ENCODE measurements around the gene DMAC2. TPM values are rescaled to one million over a fixed set of nuclear protein-coding genes. Genes with fewer than 3 reads are reported as not detected.

Gene DMAC2
- total RNA-seq, 1 experiment from 2014 or later, result 77.6 TPM

GRCh38 chr19:41457241-41457640, 17.5 kb upstream of the DMAC2 start:
- no peak overlapping the region for H3K27ac Mint-ChIP-seq
- no peak for TF ChIP-seq TP53 (CRISPR knock-in tag; IDR thresholded peaks at IDR 0.05)
- no peak for TF ChIP-seq GABPB1 (CRISPR knock-in tag; IDR thresholded peaks at IDR 0.05)
- TF ChIP-seq TCF7 (CRISPR knock-in tag; IDR thresholded peaks at IDR 0.05; ENCODE audit: low read depth), result no peak
- TF ChIP-seq ZNF416 (CRISPR knock-in tag; IDR thresholded peaks at IDR 0.05), result no peak
- no peak for TF ChIP-seq TEAD4 (CRISPR knock-in tag; IDR thresholded peaks at IDR 0.05)
- no peak for TF ChIP-seq ATF2 (CRISPR knock-in tag; IDR thresholded peaks at IDR 0.05; ENCODE audit: borderline replicate concordance, low read depth)
- no peak for TF ChIP-seq ERG (CRISPR knock-in tag; IDR thresholded peaks at IDR 0.05)
- TF ChIP-seq CREB1 (CRISPR knock-in tag; IDR thresholded peaks at IDR 0.05), result no peak
- no peak for TF ChIP-seq PREB (CRISPR knock-in tag; IDR thresholded peaks at IDR 0.05; ENCODE audit: borderline replicate concordance)
- no peak for TF ChIP-seq ZNF232 (CRISPR knock-in tag; IDR thresholded peaks at IDR 0.05)
- no peak for TF ChIP-seq PRRX2 (CRISPR knock-in tag; IDR thresholded peaks at IDR 0.05)
- TF ChIP-seq ZNF138 (CRISPR knock-in tag; conservative IDR thresholded peaks at IDR 0.05), result no peak
- no peak for TF ChIP-seq MXD4 (CRISPR knock-in tag; IDR thresholded peaks at IDR 0.05; ENCODE audit: borderline replicate concordance)
- no peak for TF ChIP-seq JAZF1 (CRISPR knock-in tag; IDR thresholded peaks at IDR 0.05)
- no peak for TF ChIP-seq RORB (CRISPR knock-in tag; IDR thresholded peaks at IDR 0.05)
- TF ChIP-seq FOXP4 (CRISPR knock-in tag; IDR thresholded peaks at IDR 0.05), result no peak
- no peak for TF ChIP-seq NR1H2 (CRISPR knock-in tag; IDR thresholded peaks at IDR 0.05)
- no peak for TF ChIP-seq NFYB (CRISPR knock-in tag; conservative IDR thresholded peaks at IDR 0.05; ENCODE audit: low read depth)
- DNase-seq (ENCODE audit: low spot score), result no peak
- CTCF ChIA-PET, result interaction anchor here (1.0 to 3.1 kb wide), 3 partner anchors 10 to 113 kb away, joined by 3 to 12 read pairs (median 12); no protein-coding TSS in a partner anchor
- no peaks in the 10 kb centered on the region for H3K4me1 Mint-ChIP-seq
- H3K27me3 Mint-ChIP-seq (ENCODE audit: low read depth), result peaks cover 58% of the 10 kb centered on the region
- POLR2A ChIA-PET, result no interaction called here
- H3K36me3 Mint-ChIP-seq, result peaks cover 3% of the 10 kb centered on the region
- peaks cover 26% of the 10 kb centered on the region for H3K9me3 Mint-ChIP-seq
- H3K4me3 Mint-ChIP-seq, result no peak overlapping the region
- no peak for ATAC-seq

- CTCF ChIA-PET, result interaction anchor here (2.4 to 3.1 kb wide), 2 partner anchors 107 to 114 kb away, joined by 12 read pairs; no protein-coding TSS in a partner anchor
- POLR2A ChIA-PET, result no interaction called here
- no peak for TF ChIP-seq PRRX2 (CRISPR knock-in tag; IDR thresholded peaks at IDR 0.05)
- no peak for TF ChIP-seq ZNF423 (CRISPR knock-in tag; IDR thresholded peaks at IDR 0.05)
- no peaks in the 10 kb centered on the region for H3K36me3 Mint-ChIP-seq
- H3K4me1 Mint-ChIP-seq, result no peaks in the 10 kb centered on the region
- ATAC-seq, result no peak
- DNase-seq (ENCODE audit: low spot score), result no peak
- peaks cover 20% of the 10 kb centered on the region for H3K9me3 Mint-ChIP-seq
- H3K27ac Mint-ChIP-seq, result no peak overlapping the region
- H3K27me3 Mint-ChIP-seq (ENCODE audit: low read depth), result peaks cover 55% of the 10 kb centered on the region
- no peak overlapping the region for H3K4me3 Mint-ChIP-seq
These were observed 16.7 kb upstream of the DMAC2 start for GRCh38 chr19:41456342-41456918.
